ENCODE data around the gene LGALS9C.
"Not testable (repeated sequence)": the region's sequence is repeated elsewhere in the genome, so short reads cannot be mapped to it uniquely, and the experiment has no call there.

DNA sequence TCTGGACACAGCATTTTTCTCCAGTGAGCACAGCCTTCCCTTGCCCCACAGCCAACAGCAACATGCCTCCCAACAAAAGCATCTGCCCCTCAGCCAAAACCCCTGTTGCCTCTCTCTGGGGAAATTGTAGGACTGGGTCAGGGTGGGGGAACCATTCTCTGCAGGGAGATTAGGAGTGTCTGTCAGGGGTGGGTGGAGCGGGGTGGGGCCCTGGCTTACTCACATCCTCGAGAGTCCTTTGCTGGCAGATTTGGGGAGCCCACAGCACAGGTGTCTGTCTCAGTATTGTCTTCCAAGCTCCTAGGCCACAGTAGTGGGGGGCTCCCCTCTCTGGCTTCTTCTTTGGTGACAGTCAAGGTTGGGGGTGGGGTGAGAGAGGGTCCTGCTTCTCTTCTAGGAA lies 28.3 kb upstream of the LGALS9C start:
- TF ChIP-seq ARNT (IDR thresholded peaks at IDR 0.05); FOXM1 (IDR thresholded peaks at IDR 0.05; ENCODE audit: borderline replicate concordance); SP1 (IDR thresholded peaks at IDR 0.05); FOXA1 (IDR thresholded peaks at IDR 0.05); SUZ12 (IDR thresholded peaks at IDR 0.05); BHLHE40 (IDR thresholded peaks at IDR 0.05; ENCODE audit: borderline replicate concordance); L3MBTL2 (conservative IDR thresholded peaks at IDR 0.05); CTBP1 (IDR thresholded peaks at IDR 0.05; ENCODE audit: borderline replicate concordance); FOXK2 (IDR thresholded peaks at IDR 0.05); LEF1 (IDR thresholded peaks at IDR 0.05; ENCODE audit: borderline replicate concordance): not testable (repeated sequence)
